ENCODE results near the gene LIMS1.
"Not testable (repeated sequence)": the region's sequence is repeated elsewhere in the genome, so short reads cannot be mapped to it uniquely, and the experiment has no call there.

LIMS1 gene

GRCh38 chr2:108588070-108588668 lies 53.9 kb downstream of the LIMS1 start:
- DNase-seq = no peak

GRCh38 chr2:108589372-108589771 lies 55.1 kb downstream of the LIMS1 start:
- no peak for DNase-seq

- DNase-seq = no peak
Observed at GRCh38 chr2:108589781-108590180, 55.5 kb downstream of the LIMS1 start.

- no peak for DNase-seq
Observed at GRCh38 chr2:108591163-108591562, 56.9 kb downstream of the LIMS1 start.

- DNase-seq = no peak
Observed at GRCh38 chr2:108593547-108594098, 59.4 kb downstream of the LIMS1 start.

- DNase-seq = no peak
Observed at GRCh38 chr2:108594132-108594981, 60.1 kb downstream of the LIMS1 start.

- no peak for DNase-seq
Observed at GRCh38 chr2:108594982-108595464, 60.8 kb downstream of the LIMS1 start.

- not testable (repeated sequence) for DNase-seq
Observed at GRCh38 chr2:108595771-108596170, 61.5 kb downstream of the LIMS1 start.

- peak; percentile 39 for DNase-seq
Observed at GRCh38 chr2:108597105-108597744, 63.0 kb downstream of the LIMS1 start.

- not testable (repeated sequence) for DNase-seq
Observed at GRCh38 chr2:108601199-108601598, 66.9 kb downstream of the LIMS1 start.

GRCh38 chr2:108602422-108602821 lies 68.2 kb downstream of the LIMS1 start:
- no peak for DNase-seq

- DNase-seq = no peak
Observed at GRCh38 chr2:108604196-108604595, 69.9 kb downstream of the LIMS1 start.

GRCh38 chr2:108605947-108606346 lies 71.7 kb downstream of the LIMS1 start:
- DNase-seq = no peak

GRCh38 chr2:108607706-108608301 lies 73.5 kb downstream of the LIMS1 start:
- peak; percentile 72 for DNase-seq

- DNase-seq = no peak
Observed at GRCh38 chr2:108611021-108611420, 76.8 kb downstream of the LIMS1 start.

GRCh38 chr2:108612153-108612513 lies 77.9 kb downstream of the LIMS1 start:
- DNase-seq = peak; percentile 36

- DNase-seq = peak; percentile 70
Observed at GRCh38 chr2:108612514-108613183, 78.4 kb downstream of the LIMS1 start.

- DNase-seq = no peak
Observed at GRCh38 chr2:108613261-108614042, 79.2 kb downstream of the LIMS1 start.

- DNase-seq = no peak
Observed at GRCh38 chr2:108614043-108614545, 79.8 kb downstream of the LIMS1 start.

GRCh38 chr2:108614659-108615058 lies 80.4 kb downstream of the LIMS1 start:
- no peak for DNase-seq

GRCh38 chr2:108615480-108616090 lies 81.3 kb downstream of the LIMS1 start:
- no peak for DNase-seq
